OCI-LY7 (cell line): ENCODE measurements around the gene COL5A1.

Source experiments
- EZH2phosphoT487 ChIP-seq: fragments of 200-600 bp; sonication (generic); IDR thresholded peaks from 2 replicates; pipeline ENCODE4 v1.6.1; 2018; ENCODE audit warnings: low read depth, borderline replicate concordance, mild to moderate bottlenecking, mixed run types, antibody characterized with exemption, low read length, moderate library complexity, mixed read lengths
- TF ChIP-seq, protein P1 (sequence below): fragments of 200-600 bp; sonication (generic); conservative IDR thresholded peaks from 2 replicates; pipeline ENCODE4 v1.5.1; 2014; ENCODE audit warnings: mild to moderate bottlenecking, antibody characterized with exemption, low read length, moderate library complexity, mixed read lengths

DNA sequence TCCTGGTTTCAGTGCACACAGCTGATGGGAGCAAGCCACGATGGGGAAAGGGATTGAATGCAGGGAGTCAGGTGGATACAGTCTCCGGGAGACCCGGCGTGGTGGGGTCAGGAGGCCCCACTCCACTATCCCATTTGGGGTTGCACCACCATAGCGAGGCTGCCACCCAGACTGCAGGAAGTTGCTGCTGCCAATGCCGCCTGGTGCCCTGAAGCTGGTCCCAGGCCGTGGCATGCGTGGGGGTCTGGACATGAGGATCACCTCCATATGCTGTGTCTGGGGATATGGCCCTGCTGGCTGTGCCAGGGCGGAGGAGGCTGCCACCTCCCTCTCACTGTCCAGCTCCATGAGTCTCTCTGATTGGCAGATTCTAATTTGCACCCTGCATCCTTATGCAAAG, 45.3 kb downstream of the COL5A1 start:
- TF ChIP-seq, protein P1, sequence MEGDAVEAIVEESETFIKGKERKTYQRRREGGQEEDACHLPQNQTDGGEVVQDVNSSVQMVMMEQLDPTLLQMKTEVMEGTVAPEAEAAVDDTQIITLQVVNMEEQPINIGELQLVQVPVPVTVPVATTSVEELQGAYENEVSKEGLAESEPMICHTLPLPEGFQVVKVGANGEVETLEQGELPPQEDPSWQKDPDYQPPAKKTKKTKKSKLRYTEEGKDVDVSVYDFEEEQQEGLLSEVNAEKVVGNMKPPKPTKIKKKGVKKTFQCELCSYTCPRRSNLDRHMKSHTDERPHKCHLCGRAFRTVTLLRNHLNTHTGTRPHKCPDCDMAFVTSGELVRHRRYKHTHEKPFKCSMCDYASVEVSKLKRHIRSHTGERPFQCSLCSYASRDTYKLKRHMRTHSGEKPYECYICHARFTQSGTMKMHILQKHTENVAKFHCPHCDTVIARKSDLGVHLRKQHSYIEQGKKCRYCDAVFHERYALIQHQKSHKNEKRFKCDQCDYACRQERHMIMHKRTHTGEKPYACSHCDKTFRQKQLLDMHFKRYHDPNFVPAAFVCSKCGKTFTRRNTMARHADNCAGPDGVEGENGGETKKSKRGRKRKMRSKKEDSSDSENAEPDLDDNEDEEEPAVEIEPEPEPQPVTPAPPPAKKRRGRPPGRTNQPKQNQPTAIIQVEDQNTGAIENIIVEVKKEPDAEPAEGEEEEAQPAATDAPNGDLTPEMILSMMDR: no peak
- no peak for TF ChIP-seq EZH2phosphoT487
